ENCODE measurements around the gene DRAP1.

DRAP1 gene

DNA sequence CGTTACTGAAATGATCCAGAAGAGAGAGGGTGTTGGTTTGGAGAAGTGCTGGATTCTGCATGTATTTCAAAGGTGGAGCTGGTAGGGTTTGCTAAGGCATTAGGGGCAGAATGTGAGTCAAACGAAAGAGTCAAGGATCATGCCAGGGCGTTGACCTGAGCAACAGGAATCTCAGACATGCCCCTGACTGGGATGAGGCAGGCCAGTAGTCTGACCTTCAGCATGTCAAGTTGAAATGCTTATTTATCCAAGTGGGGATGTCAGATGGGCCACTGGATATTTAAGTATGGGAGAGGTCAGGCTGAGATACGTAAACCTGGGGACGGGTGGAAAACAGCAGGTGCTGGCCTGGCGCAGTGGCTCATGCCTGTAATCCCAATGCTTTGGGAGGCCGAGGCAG, 23.3 kb downstream of the DRAP1 start:
- TF ChIP-seq, protein P1, sequence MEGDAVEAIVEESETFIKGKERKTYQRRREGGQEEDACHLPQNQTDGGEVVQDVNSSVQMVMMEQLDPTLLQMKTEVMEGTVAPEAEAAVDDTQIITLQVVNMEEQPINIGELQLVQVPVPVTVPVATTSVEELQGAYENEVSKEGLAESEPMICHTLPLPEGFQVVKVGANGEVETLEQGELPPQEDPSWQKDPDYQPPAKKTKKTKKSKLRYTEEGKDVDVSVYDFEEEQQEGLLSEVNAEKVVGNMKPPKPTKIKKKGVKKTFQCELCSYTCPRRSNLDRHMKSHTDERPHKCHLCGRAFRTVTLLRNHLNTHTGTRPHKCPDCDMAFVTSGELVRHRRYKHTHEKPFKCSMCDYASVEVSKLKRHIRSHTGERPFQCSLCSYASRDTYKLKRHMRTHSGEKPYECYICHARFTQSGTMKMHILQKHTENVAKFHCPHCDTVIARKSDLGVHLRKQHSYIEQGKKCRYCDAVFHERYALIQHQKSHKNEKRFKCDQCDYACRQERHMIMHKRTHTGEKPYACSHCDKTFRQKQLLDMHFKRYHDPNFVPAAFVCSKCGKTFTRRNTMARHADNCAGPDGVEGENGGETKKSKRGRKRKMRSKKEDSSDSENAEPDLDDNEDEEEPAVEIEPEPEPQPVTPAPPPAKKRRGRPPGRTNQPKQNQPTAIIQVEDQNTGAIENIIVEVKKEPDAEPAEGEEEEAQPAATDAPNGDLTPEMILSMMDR (IDR thresholded peaks at IDR 0.05; ENCODE audit: control insufficient read depth, insufficient read depth, low read depth, low read length, missing control alignments): no peak
- no peak for DNase-seq (ENCODE audit: low read depth)
- H3K4me3 ChIP-seq (ENCODE audit: control insufficient read depth, low read depth, low read length): no peak overlapping the region

GRCh38 chr11:65944191-65944590, 25.0 kb downstream of the DRAP1 start:
- H3K4me3 ChIP-seq (ENCODE audit: control insufficient read depth, low read depth, low read length): no peak overlapping the region
- TF ChIP-seq, protein P1 (IDR thresholded peaks at IDR 0.05; ENCODE audit: control insufficient read depth, insufficient read depth, low read depth, low read length, missing control alignments): no peak
- no peak for DNase-seq (ENCODE audit: low read depth)

DNA sequence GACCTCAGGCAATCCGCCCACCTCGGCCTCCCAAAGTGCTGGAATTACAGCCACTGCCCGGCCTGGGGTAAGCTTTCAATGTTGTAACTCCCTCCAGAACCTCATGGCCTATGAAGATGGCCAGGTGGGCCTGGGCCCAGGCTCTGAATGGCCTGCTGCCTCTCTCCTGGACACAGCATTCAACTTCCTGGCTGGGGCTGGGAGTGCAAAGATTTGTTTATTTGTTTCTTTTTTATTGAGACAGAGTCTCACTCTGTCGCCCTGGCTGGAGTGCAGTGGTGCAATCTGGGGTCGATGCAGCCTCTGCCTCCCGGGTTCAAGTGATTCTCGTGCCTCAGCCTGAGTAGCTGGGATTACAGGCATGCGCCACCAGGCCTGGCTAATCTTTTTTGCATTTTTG, 25.5 kb downstream of the DRAP1 start:
- TF ChIP-seq, protein P1 (IDR thresholded peaks at IDR 0.05; ENCODE audit: control insufficient read depth, insufficient read depth, low read depth, low read length, missing control alignments): no peak
- H3K4me3 ChIP-seq (ENCODE audit: control insufficient read depth, low read depth, low read length): no peak overlapping the region
- DNase-seq (ENCODE audit: low read depth): no peak

DNA sequence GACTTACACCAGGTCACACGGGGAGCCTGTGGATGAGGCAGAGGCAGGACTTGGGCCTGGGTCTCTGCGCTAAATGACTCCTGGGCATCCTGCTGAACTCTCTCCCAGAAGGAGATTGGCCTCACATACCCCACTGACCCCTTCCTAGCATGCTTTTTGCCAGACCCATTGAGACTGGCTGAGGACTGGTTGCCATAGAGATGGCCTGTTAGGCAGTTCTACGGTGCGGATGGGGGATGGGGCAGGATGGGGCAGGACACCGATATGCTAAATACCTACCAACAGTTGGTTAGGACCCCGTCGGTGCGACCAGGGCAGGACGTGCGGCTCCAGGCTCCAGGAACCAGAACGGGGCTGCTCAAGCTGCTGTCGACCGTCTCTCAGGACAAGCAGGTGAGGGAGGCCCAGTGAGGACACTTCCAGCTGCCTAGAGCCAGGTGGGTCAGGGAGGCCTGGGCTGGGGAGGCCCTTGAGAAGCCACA, 26.2 kb downstream of the DRAP1 start, which contains the start of gene TSGA10IP:
TSGA10IP (plus strand) TSS at position 51 of the 482 bp plus-strand sequence; CDS start at position 247, 196 bp downstream.
- DNase-seq (ENCODE audit: low read depth): no peak
- H3K4me3 ChIP-seq (ENCODE audit: control insufficient read depth, low read depth, low read length): no peak within 1 kb of the TSS
- TF ChIP-seq, protein P1 (IDR thresholded peaks at IDR 0.05; ENCODE audit: control insufficient read depth, insufficient read depth, low read depth, low read length, missing control alignments): no peak

DNA sequence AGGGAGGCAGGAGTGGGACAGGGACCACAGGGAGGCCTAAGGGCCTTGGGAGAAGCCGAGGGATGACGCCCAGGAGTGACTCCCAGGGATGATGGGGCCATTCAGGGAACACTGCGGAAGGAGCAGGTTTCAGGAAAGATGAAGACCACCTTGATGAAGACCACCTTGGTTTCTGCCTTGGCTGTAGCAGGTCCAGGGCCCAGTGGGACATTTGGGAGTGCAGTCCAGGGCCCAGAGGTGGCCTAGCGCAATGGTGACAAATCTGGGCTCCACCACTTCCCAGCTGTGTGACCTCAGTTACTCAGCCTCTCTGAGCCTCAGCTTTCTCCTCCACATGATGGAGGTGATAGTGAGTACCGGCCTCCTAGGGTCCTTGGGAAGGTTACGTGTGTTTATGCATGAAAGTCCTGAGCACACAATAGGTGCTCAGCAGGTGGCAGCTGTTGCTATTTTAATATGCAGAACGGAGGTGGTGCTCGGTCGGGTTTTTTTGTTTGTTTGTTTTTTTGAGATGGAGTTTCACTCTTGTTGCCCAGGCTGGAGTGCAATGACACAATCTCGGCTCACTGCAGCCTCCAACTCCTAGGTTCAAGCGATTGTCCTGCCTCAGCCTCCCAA, 26.8 kb downstream of the DRAP1 start:
- TF ChIP-seq, protein P1 (IDR thresholded peaks at IDR 0.05; ENCODE audit: control insufficient read depth, insufficient read depth, low read depth, low read length, missing control alignments): no peak
- no peak overlapping the region for H3K4me3 ChIP-seq (ENCODE audit: control insufficient read depth, low read depth, low read length)
- no peak for DNase-seq (ENCODE audit: low read depth)

DNA sequence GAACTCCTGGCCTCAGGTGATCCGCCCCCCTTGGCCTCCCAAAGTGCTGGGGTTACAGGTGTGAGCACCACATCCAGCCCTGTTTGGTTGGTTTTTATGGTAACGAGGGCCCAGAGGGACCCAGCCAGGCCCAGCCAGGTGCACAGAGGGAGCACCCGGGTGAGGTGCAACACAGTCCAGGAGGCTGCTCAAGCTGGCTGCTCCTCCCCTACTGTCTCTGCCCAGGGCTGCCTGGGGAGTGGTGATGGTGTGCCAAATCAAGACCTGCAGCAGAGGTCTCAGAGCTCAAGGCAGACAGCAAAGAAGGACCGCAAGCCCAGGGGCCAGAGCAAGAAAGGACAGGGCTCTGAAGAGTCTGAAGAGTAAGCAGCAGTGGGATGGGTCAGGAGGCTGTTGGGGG, 27.4 kb downstream of the DRAP1 start:
- no peak overlapping the region for H3K4me3 ChIP-seq (ENCODE audit: control insufficient read depth, low read depth, low read length)
- DNase-seq (ENCODE audit: low read depth): no peak
- TF ChIP-seq, protein P1 (IDR thresholded peaks at IDR 0.05; ENCODE audit: control insufficient read depth, insufficient read depth, low read depth, low read length, missing control alignments): no peak
